Hematopoietic multipotent progenitor cell (in vitro differentiated cells): Measurements from ENCODE around the gene WWOX. TPM values are rescaled to one million over a fixed set of nuclear protein-coding genes. Genes with fewer than 3 reads are reported as not detected.

ENCODE experiments used
- DNase-seq, 3 donors: peaks; one replicate each; pipeline ENCODE4 v3.0.0-alpha.2; 2011 to 2015; ENCODE audit warnings: low read depth in 2 of 3, low spot score in 2 of 3
- total RNA-seq: library from RNA; depleted of rRNA; stranded (reverse); fragments of >200 nt; gene quantifications from one replicate; pipeline ENCODE4 v1.2.3, GENCODE V29; 2012

Gene WWOX
- total RNA-seq, 1 donor = 24.8 TPM

DNA sequence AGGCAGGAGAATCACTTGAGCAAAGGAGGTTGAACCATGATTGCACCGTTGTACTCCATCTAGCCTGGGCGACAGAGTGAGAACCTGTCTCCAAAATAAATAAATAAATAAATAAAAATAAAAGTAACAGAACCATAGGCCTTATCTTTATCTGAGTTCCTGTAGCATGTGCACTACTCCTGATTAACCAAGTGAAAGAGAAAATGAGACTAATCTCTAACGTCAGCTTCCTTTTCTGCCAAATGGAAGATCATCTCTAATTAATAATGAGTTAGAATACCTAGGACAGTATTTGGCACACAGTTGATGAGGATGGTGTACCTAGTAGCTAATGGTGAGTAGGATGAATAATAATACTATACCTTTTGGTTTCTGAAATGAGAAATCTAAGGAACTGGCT, 520.4 kb downstream of the WWOX start:
- DNase-seq = peak in 1 of 3 donors; percentile 41

DNA sequence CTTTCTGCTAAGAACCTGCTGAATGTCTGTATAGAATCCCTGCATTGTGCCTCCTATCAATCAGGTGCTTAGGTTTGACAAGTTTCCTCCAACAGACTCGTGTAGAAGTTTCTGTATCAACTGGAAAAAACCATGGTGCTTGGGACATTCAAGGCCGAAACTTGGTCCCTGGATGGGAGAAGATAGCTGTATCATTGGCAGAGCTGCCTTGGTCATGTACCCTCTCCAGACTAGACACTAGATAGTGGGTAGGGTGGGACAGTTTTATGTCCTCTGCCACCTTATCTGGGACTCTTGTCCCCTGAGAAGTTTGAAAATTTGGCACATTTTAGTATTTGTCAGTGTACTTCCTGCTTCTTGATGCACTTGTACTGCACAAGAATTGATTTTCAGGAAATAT, 520.8 kb downstream of the WWOX start:
- DNase-seq = no peak

DNA sequence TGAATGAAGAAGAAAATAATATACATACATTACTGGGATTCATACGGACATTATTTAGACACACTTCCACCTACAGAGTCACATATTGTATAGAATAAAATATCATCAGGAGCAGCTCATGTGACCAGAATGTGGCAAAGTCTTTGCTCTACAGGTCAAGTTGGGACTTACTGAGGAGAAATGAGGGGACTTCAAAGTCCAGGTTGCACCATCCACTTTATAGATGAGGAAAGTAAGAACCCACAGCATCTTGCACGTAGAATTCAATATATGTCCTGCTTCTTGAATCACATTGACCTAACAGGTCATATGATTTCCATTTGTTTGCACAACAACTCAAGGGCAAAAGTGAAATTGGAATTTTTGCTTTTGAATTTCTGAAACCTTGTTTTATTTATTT, 524.3 kb downstream of the WWOX start:
- DNase-seq = no peak

DNA sequence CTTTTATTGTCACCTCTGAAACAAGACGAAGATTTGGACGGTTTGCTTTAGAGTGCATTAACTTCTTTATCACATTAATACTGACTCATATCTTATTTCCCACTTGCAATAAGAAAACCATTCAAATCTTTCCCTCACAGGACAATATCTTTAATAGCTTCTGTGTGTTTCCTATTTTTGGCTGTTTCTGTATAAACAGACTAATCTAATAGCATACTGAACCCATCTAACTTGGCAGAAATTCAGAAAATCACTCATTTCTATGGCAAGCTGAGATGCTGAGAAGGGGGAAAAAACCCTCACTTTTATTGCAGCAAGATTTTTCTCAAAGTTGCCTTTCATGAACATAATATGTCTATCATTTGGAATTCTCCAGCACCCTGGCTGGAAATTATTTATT, 524.9 kb downstream of the WWOX start:
- peak in 1 of 3 donors; percentile 18 for DNase-seq

DNA sequence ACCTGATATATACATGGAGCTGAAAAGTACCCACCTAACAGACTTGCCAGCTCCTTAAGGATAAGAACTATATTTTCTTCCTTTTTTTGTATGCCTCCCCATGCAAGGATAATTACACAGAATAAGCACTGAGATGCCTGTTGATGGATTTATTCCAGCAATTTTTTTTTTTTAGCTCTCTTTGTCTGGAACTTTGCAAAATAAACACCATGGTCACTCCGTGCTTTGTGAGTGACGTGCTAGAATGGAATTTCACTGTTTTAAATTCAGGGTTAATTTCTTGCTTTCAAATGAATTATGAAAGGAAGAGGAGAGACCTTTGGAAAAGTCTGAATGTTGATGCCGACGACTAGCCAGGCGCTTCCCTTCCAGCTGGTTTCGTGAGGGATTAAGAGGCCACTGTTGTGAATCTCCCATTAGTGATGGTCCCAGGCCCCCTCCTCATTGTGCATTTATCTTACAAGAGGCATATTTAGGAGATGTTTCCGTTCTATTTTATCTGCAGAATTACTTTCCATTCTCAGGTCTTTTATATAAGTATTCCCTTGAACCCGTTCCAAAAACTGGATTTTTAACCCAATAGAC, 529.1 kb downstream of the WWOX start:
- DNase-seq = no peak

DNA sequence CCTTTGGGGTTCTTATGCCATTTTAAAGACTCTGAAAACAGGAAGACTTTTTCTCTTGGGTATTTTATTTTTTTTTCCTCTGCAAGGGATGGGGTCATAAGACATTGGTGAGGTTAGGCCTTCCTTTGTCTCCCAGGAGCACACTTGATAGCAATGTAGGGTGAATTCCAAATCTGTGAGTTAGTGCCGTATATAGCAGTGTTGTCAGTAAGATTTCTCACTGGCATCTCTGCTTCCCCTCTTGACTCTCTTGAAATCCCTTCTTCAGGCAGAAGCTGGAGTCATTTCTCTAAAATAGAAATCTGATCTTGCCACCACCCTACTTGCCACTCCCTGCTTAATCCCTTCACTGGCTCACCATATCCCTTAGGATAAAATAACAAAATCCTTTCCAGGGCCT, 529.7 kb downstream of the WWOX start:
- DNase-seq = no peak

DNA sequence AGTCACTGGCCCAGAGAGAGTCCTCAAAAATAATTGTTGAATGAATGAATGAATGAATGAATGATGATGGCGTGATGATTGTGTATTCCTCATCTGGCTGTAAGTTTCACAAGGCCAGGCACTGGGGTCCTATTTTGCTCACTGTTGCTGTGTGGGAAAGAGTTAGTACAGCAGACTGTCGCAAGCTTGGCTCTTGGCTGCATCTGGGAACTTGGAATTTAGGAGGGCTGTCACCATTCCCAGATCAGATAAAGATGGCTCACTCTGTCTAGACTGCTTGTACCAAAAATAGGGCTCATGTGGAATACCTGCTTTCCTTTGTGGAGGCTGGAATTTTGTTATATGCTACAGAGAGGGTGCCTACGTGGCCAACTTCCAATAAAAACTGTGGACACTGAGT, 530.6 kb downstream of the WWOX start:
- DNase-seq = no peak

DNA sequence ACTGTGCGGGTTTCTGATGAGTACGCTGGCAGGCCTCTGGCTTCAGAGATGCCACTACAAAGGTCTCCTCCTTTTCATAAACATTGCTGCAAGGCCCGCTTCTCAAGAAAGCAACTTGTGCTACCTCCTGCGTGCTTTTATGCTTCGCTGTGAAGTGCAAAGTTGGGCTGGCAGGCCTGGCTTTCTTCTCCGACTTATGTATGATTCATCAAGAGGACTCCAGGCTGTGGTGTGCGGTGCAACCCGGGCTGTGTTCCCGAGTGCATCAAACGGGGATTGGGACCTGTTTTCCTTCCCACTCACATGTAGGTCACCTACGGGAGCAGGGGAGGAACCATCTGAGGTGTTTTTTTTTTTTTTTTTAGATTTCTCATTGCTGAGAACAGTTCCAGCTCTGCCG, 534.1 kb downstream of the WWOX start:
- no peak for DNase-seq

DNA sequence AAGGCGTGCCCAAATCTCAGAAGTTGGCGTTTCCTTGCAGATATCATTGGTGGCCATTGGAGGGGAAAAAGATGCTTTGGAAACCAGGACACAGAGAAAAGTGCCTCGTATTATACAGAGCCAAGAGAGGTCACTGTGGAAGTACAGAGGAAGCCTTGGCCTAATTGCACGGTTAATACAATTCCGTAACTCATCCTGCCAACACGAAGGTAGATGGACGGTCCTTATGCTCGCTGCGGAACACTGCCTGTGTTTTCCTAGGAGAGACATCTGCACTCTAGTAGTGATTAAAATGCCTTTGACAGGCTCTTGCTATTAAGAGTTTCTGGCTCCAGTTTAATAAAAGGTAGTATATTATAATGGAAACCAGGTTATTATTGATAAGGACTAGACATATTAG, 536.4 kb downstream of the WWOX start:
- no peak for DNase-seq

DNA sequence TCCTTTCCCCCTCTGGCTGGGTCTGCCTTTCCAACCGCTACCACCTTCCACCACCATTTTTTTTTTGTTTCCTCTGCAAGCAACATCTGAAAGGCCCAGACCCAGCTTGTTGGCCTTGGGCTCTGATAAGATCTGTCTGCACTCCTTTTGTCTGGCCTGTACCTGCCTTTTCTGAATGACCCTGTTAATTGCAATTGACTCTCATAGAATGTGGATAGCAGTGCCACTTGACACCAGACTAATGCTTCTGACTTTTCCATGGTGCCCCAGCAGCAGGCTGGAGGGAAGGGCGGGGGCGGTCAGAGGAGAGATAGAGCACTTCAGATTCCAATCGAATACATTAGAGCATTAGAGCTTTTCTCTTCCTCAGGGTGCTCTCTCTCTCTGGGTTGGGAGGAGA, 538.9 kb downstream of the WWOX start:
- no peak for DNase-seq

DNA sequence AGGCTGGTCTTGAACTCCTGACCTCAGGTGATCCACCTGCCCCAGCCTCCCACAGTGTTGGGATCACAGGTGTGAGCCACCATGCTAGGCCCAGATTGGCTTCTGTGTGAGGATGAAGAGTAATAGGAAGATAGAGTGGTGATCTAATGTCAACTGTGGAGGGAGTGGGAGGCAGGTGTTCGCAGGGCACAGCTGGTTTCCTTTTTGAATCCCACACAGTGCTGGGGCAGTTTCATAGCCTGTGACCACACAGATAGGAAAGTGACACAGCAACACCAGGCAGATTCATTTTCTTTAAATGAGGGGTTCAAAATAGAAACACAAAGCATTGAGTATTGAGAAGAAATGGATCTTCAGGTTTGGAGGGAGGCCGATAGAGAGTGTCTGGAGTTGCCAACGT, 540.3 kb downstream of the WWOX start:
- peak in 1 of 3 donors; percentile 47 for DNase-seq

DNA sequence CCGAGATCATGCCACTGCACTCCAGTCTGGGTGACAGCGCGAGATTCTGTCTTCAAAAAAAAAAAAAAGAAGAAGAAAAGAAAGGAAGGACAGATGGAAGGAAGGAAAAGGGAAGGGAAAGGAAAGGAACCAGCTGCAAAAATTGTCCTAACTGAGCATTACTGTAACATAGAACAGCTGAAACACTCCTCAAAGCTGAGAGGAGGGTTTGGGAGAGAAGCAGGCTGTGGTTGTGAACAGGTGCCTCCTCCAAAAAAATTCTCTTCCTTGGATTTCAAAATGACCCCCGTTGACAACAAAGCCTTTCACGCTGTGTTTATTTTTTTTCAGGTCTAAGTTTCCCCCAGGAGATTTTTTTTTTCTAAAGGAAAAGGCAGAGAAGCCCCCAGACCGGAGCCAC, 541.4 kb downstream of the WWOX start:
- no peak for DNase-seq

DNA sequence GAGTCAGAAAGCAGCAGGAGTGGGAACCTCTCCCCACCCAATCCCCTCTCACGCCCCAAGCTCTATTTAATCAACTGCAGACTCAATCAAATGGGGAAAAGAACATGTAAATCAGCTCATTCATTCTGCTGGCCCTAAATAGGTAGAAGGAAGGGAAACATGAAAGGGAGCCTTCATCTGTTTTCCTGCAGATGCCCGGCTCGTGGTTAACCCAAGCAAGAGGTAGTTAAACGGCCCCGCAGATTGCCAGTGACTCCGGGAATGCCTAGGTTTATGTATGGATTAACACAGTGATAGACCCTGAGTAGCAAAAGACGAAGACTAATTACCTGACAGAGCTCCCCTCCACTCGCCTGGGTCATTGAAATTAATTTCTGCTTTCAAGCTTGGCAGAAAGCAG, 542.0 kb downstream of the WWOX start:
- no peak for DNase-seq

DNA sequence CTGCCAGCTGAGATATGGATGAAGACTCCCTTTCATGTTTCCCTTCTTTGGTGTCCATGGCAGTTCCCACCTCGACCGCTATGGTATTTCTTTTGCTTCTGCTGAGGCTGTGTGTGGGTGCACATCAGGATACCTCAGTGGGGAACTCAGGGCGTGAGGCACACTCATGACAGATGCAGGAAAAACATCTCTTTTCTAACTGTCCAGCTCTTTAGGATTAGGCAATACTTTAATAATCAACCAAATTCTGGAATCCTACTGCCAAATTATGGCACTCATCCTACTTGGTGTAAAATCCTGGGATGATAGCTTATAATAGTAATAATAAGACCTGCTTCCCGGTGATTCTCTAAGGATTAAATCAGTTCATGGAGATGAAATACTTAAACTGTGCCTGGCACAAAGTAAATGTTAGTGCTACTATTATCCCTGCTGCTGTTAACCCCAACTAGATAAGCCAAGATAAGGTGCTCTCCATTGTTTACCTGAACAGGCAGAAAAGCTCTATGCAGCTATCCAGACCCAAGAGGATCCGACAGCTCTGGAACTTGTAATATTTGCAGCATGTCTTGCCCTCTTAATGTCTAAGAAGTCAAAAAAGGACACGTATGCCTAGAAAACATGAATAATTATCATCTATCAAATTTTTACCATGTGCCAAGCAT, 543.3 kb downstream of the WWOX start:
- no peak for DNase-seq

DNA sequence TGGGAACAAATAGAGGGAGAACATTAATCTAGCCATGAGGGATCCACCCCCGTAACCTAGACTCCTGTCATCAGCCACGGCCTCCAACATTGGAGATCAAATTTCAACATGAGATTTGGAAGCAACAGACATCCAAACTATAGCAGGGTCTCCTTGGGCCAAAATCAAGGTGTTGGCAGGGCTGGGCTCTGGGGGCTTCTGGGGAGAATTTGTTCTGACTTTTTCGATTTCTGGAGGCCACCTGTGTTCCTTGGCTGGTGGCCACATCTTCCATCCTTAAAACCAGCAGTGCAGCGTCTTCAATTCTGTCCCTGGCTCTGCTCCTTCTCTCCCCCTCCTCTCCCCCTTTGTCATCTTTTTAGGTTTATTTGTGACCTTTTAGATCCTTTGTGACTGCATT, 546.2 kb downstream of the WWOX start:
- DNase-seq = no peak

DNA sequence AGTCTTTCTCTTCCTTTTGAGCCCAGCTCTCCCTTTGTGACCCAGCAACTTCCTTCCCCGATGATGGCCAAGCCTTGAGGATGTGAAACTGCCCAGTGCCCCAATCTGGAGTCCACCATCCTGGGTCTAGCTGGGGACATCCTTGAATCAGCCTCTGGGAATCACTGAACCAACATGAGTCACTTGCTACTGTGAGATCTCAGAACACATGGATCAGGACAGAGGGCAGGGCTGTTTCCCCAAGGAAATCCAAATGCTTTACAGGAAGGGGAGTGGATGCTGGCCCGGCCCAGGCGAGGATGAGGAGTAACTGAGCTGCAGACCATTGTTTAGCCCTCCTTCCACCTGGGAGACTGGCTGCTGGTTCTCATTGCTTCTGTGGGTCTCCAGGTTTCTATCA, 547.6 kb downstream of the WWOX start:
- no peak for DNase-seq

DNA sequence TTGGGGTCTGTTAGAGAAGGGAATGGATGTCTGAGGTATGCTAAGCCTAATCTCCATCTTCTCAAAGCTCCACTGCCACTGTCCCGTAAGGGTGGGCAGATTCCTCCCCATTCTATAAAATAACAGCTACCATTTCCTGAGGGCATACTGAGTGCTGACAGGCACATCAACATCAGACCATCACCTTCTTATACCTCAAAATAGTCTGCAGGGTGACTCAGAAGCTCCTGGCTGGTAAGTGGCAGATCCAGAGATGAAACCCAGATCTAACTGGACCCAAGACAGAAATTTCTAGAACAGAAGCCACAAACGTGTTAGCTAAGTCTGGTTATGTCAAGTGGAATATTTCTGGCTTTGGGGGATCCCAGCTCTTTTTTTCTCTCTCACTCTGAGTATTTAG, 548.0 kb downstream of the WWOX start:
- no peak for DNase-seq

DNA sequence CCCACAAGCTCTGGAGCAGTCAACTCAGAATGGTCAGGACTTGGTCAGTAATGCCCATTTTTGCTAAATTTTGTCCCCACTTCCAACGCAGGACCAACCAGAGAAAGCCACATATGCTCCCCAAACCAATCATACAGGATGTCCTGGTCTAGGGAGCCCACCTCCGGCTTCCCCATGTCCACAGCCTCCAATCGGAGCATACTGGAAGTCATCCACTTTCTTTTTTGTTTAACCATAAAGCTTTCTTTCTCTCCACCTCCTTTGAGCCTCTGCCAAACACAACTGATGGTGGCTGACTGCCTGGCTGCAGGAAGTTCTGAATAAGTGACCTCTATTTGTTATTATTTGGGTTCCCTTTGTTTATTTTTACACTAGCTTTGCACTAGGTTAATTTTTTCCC, 549.1 kb downstream of the WWOX start:
- no peak for DNase-seq

DNA sequence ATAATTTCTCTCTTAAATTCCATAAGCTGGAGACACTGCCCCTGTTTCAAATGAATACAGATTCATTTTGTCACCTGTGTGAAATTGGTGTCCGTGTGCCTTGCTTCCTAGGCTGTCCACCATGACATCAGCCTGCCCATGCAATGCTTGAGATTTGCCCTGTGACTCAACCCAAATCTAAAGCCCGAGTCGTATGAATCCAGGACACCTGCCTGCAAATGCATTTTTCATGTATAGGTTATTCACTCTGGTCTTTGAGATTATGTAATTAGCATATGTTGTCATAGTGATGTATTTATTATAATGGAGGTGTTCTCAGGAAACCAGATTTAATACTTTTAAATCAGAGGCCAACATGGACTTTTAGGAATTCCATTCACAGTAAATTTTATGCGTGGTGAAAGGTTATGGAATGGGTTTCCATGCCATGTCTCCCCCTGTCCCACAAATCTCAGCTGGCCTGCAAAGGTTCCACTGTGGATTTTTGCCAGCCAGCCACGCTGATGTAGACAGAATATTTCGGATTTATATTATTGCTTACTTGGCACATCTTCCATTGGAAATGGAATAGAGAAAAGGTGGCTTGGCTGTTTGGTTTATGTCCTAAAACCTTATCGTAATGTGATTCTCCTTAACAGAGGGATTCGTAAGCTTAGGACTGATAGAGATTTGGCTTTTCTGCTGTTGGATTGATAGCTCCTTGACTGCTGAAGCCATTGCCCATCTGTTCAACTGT, 551.1 kb downstream of the WWOX start:
- DNase-seq = no peak

DNA sequence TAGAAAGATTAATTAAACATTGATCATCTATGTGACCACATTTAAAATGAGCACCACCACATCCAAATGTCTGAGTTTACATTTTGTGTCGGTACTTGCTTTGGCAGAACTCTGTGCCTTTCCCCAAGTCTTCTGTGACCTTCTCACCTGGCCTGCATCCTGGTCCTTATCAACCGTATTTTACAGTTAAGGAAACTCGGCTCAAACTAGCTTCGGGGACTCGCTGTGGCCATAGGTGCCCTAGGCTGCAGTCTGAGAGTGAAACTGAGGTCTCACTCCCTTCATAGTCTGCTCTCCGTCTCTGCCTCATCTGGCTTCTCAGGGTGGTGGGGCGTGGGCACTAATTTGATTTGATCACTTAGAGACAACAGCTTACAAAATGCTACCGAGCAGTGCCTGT, 555.5 kb downstream of the WWOX start:
- no peak for DNase-seq

DNA sequence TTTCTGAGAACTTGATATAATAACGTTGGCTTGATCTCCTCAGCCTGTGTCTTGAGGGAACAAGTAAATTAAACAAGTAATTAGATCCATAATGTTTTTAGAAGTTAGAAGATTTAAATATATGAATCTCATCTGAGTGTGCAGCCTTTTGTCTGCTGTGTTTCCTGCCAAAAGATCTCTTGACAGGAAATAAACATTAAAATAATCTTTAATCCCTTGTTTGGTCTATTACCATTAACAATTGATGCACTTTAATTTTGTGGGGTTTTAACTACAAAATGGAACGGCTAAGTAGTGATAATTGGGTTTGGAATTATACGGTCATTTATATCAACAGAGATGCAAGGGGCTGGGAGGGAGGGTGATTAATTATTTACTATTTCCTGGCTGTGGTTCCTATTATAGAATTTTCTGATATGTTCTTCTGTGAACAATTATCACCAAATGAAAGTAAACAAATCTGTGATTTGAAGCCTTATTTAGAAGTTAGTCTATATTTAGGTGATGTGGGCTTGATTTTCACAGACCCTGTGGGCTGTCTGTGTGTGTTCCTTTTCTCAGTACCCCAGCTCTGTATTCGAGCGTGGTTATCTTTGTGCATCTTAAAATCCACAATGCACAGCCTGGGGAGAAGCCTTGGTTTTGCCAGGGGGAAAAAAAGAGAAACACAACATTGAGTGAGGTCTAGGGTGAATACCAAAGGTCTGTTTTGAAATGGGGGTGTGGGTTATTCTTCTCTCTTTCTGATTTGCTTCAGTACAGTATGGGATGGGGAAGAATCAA, 556.1 kb downstream of the WWOX start:
- no peak for DNase-seq

DNA sequence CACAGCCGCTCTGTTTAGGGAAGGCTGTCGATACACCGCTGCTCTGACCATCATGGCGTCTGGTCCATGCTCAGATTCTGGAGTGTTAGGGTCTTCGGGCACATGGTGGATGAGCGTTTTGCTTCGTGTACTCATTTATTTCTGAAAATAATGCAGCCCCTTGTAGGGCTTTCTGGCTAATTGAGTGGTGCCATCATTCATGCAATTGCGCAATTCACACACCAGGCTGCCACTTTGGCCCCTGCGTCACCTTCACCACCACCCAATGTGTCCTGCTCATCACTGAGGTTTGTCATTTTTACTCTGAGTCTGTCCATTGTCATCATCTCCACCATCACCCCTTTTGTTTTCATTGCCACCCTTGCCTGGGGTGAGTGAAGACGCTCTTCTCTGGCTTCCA, 557.4 kb downstream of the WWOX start:
- no peak for DNase-seq
